HCT116 (cell line): ENCODE measurements around the gene ANKDD1A. TPM values are rescaled to one million over a fixed set of nuclear protein-coding genes. Genes with fewer than 3 reads are reported as not detected.
A peak's percentile ranks its signal among the peaks of the same experiment; 100 is the strongest.

Experiments used
- ATAC-seq: fragments of 200-7000 bp; cut with Tn5 transposase; 2 replicates; pipeline ENCODE4 v1.9.1; 2020; ENCODE audit warnings: mild to moderate bottlenecking, moderate library complexity
- BruUV-seq: library from RNA; stranded (reverse); fragments of 400-500 nt; replicated peaks from 2 replicates; lab custom pipeline; 2021; lab: Mats Ljungman, UMichigan
- CTCF ChIA-PET: fragments of 300-600 bp; sonication (Branson Sonifier 250); formaldehyde crosslinking; loops from one replicate; lab custom pipeline; 2021; ENCODE audit warnings: antibody characterized with exemption; lab: Charles Lee
- POLR2A ChIA-PET: fragments of 300-600, 350-600 bp; sonication (Branson Sonifier 250); formaldehyde crosslinking; loops from one replicate; lab custom pipeline; 2021; ENCODE audit warnings: antibody characterized with exemption; lab: Charles Lee
- RAD21 ChIA-PET, 2 experiments: fragments of 300-600 bp; sonication (Branson Sonifier 250); formaldehyde crosslinking; loops; one replicate each; lab custom pipeline; 2023; ENCODE audit warnings: low total read pairs in 2 of 2; ENCODE audit not compliant: uncharacterized antibody in 2 of 2, unreplicated experiment in 2 of 2, low non-redundant PET in 1 of 2; lab: Charles Lee
- DNase-seq: peaks from one replicate; pipeline ENCODE4 v3.0.0-alpha.2; 2010; ENCODE audit warnings: low read depth, low spot score
- H2AFZ ChIP-seq: fragments of 200-600 bp; shearing (Covaris generic), sonication (generic); 2 replicates; pipeline ENCODE4 v1.6.1; 2017; ENCODE audit warnings: low read depth, mixed run types, mixed read lengths, antibody characterized with exemption, low read length; ENCODE audit not compliant: poor library complexity, severe bottlenecking
- H3K27ac ChIP-seq: 2 replicates; pipeline ENCODE4 v1.5.1; 2012; ENCODE audit warnings: low read depth, low read length
- H3K27me3 ChIP-seq: fragments of 200-600 bp; sonication (generic); 2 replicates; pipeline ENCODE4 v1.6.1; 2016; ENCODE audit warnings: mixed run types, low read length, mixed read lengths; ENCODE audit not compliant: insufficient read depth
- H3K36me3 ChIP-seq, 2 experiments: fragments of 200-500 bp in 1 of 2; fragments of 200-600 bp in 1 of 2; sonication (Bioruptor generic) in 1 of 2; sonication (generic) in 1 of 2; 2 replicates each; pipeline versions ENCODE4 v1.5.1 to v1.6.1; 2014 to 2016; ENCODE audit warnings: low read length in 2 of 2, inconsistent platforms in 1 of 2, mixed read lengths in 1 of 2, mixed run types in 1 of 2; ENCODE audit not compliant: insufficient read depth in 2 of 2, control insufficient read depth in 1 of 2
- H3K4me1 ChIP-seq, 2 experiments: fragments of 200-600 bp in 1 of 2; sonication (generic) in 1 of 2; 2 replicates each; pipeline versions ENCODE4 v1.5.1 to v1.6.1; 2012 to 2017; ENCODE audit warnings: low read length in 2 of 2, inconsistent platforms in 1 of 2, mild to moderate bottlenecking in 1 of 2, mixed read lengths in 1 of 2, mixed run types in 1 of 2, moderate library complexity in 1 of 2; ENCODE audit not compliant: insufficient read depth in 2 of 2, control insufficient read depth in 1 of 2
- H3K4me2 ChIP-seq: fragments of 200-600 bp; sonication (generic); 2 replicates; pipeline ENCODE4 v1.6.1; 2017; ENCODE audit warnings: mixed run types, low read length, mixed read lengths
- H3K4me3 ChIP-seq, 2 experiments: fragments of 200-600 bp in 1 of 2; sonication (generic) in 1 of 2; replicated peaks in 1 of 2; 2 replicates each; pipeline ENCODE4 v1.5.1; 2011 to 2016; ENCODE audit warnings: low read length in 2 of 2, control low read depth in 1 of 2, low read depth in 1 of 2, mild to moderate bottlenecking in 1 of 2, mixed read lengths in 1 of 2, mixed run types in 1 of 2
- H3K79me2 ChIP-seq: fragments of 200-600 bp; sonication (generic); 2 replicates; pipeline ENCODE4 v1.6.1; 2017; ENCODE audit warnings: mild to moderate bottlenecking, mixed run types, low read length, moderate library complexity, mixed read lengths; ENCODE audit not compliant: insufficient read depth
- H3K9ac ChIP-seq: fragments of 200-600 bp; sonication (generic); 2 replicates; pipeline ENCODE4 v1.6.1; 2016; ENCODE audit warnings: low read length, mixed read lengths
- H3K9me2 ChIP-seq: fragments of 200-600 bp; sonication (generic), shearing (Covaris generic); 2 replicates; pipeline ENCODE4 v1.6.1; 2017; ENCODE audit warnings: mixed run types, mild to moderate bottlenecking, moderate library complexity; ENCODE audit not compliant: insufficient read depth
- H3K9me3 ChIP-seq, 2 experiments: fragments of 200-500 bp in 1 of 2; fragments of 200-600 bp in 1 of 2; sonication (Bioruptor generic) in 1 of 2; sonication (generic) in 1 of 2; 2 replicates each; pipeline ENCODE4 v1.6.1; 2014 to 2017; ENCODE audit warnings: low read length in 2 of 2, mixed read lengths in 2 of 2, inconsistent platforms in 1 of 2, low read depth in 1 of 2, mild to moderate bottlenecking in 1 of 2, mixed run types in 1 of 2, moderate library complexity in 1 of 2; ENCODE audit not compliant: control insufficient read depth in 1 of 2, insufficient read depth in 1 of 2
- H4K20me1 ChIP-seq: fragments of 200-600 bp; sonication (generic), shearing (Covaris generic); 2 replicates; pipeline ENCODE4 v1.6.1; 2017; ENCODE audit warnings: mixed run types, mild to moderate bottlenecking, moderate library complexity; ENCODE audit not compliant: insufficient read depth
- ATF3 ChIP-seq: IDR thresholded peaks from 2 replicates; pipeline ENCODE4 v1.6.1; 2012
- CBX3 ChIP-seq: IDR thresholded peaks from 2 replicates; pipeline ENCODE4 v1.6.1; 2012; ENCODE audit warnings: low read depth
- CEBPB ChIP-seq: IDR thresholded peaks from 2 replicates; pipeline ENCODE4 v1.6.1; 2012; ENCODE audit warnings: low read depth
- EGR1 ChIP-seq: IDR thresholded peaks from 2 replicates; pipeline ENCODE4 v1.6.1; 2012; ENCODE audit warnings: low read depth
- ELF1 ChIP-seq: IDR thresholded peaks from 2 replicates; pipeline ENCODE4 v1.6.1; 2012; ENCODE audit warnings: low read depth, borderline replicate concordance
- EZH2 ChIP-seq: fragments of 200-600 bp; sonication (generic); IDR thresholded peaks from 2 replicates; pipeline ENCODE4 v1.6.1; 2017; ENCODE audit warnings: antibody characterized with exemption, mixed run types
- FOSL1 ChIP-seq: IDR thresholded peaks from 2 replicates; pipeline ENCODE4 v1.6.1; 2012; ENCODE audit warnings: low read depth
- JUND ChIP-seq: IDR thresholded peaks from 2 replicates; pipeline ENCODE4 v1.6.1; 2012
- MAX ChIP-seq: IDR thresholded peaks from 2 replicates; pipeline ENCODE4 v1.6.1; 2012
- POLR2AphosphoS5 ChIP-seq: IDR thresholded peaks from 2 replicates; pipeline ENCODE4 v1.6.1; 2011; ENCODE audit warnings: mild to moderate bottlenecking, low read depth, low read length, moderate library complexity
- RAD21 ChIP-seq: IDR thresholded peaks from 2 replicates; pipeline ENCODE4 v1.6.1; 2012; ENCODE audit warnings: low read depth, mild to moderate bottlenecking
- REST ChIP-seq: IDR thresholded peaks from 2 replicates; pipeline ENCODE4 v1.6.1; 2012; ENCODE audit warnings: low read depth
- TCF7L2 ChIP-seq: IDR thresholded peaks from 2 replicates; pipeline ENCODE4 v1.7.0; 2011; ENCODE audit warnings: borderline replicate concordance, inconsistent platforms; ENCODE audit not compliant: insufficient read depth, insufficient read length; ENCODE audit errors: extremely low read depth
- YY1 ChIP-seq: IDR thresholded peaks from 2 replicates; pipeline ENCODE4 v1.6.1; 2011; ENCODE audit warnings: low read length, low read depth, moderate library complexity, mild to moderate bottlenecking; ENCODE audit not compliant: insufficient replicate concordance; ENCODE audit errors: extremely low read depth
- ZBTB33 ChIP-seq: IDR thresholded peaks from 2 replicates; pipeline ENCODE4 v1.6.1; 2011; ENCODE audit warnings: mild to moderate bottlenecking, low read length, moderate library complexity; ENCODE audit not compliant: insufficient replicate concordance; ENCODE audit errors: extremely low read depth
- ZFX ChIP-seq: fragments of 450-650 bp; IDR thresholded peaks from 2 replicates; pipeline ENCODE4 v1.6.1; 2017
- ZNF274 ChIP-seq: fragments of 200-500 bp; sonication (Bioruptor generic); IDR thresholded peaks from 2 replicates; pipeline ENCODE4 v1.6.1; 2014; ENCODE audit warnings: mild to moderate bottlenecking, low read depth, low read length, inconsistent platforms
- intact Hi-C: fragments of 100-400 bp; cut with micrococcal nuclease; formaldehyde crosslinking; loops from 2 replicates; pipeline ENCODE4 v1.10.0; 2022
- total RNA-seq: library from RNA; stranded (reverse); gene quantifications from one replicate; pipeline ENCODE4 v1.2.1, GENCODE V29; 2021; ENCODE audit not compliant: unreplicated experiment

Gene ANKDD1A
- total RNA-seq, 1 experiment from 2014 or later: 8.1 TPM

- Histone ChIP-seq H3K4me1 (no peaks in the 10 kb centered on the region), H3K36me3 (no peaks in the 10 kb centered on the region), H3K79me2 (no peaks in the 10 kb centered on the region), H3K27ac (no peak overlapping the region), H3K27me3 (no peaks in the 10 kb centered on the region), H3K4me3 (no peak overlapping the region), H3K4me2 (no peak overlapping the region)
- no TSS peak for BruUV-seq
- TF ChIP-seq ZBTB33 (no peak), EGR1 (no peak), MAX (no peak), POLR2AphosphoS5 (no peak), EZH2 (no peak), YY1 (no peak), CBX3 (no peak), CEBPB (no peak), JUND (no peak), REST (no peak), FOSL1 (no peak), TCF7L2 (no peak), ATF3 (no peak), ZFX (no peak), ELF1 (no peak), ZNF274 (no peak), RAD21 (no peak)
- TF ChIP-seq, all 23 proteins: peak for 0
- Histone ChIP-seq H3K9ac (no peak overlapping the region), H2AFZ (no peak overlapping the region), H3K9me3 (no peaks in the 10 kb centered on the region), H3K9me2 (no peaks in the 10 kb centered on the region), H4K20me1 (no peaks in the 10 kb centered on the region)
- ChIA-PET RAD21 (no interaction called here), POLR2A (no interaction called here), CTCF (no interaction called here)
- no peak for DNase-seq
- ATAC-seq: peak; percentile 40; the same call in 1 of the 2 replicates
- intact Hi-C loops: no loop called here
These were observed 37.9 kb downstream of the ANKDD1A start for GRCh38 chr15:64949383-64950186.
